Activated CD4-positive, alpha-beta T cell treated with anti-CD3 and anti-CD28 coated beads, Interleukin-2, Interleukin-4, amounts not matched to agents 100 ng/mL and 50 ng/mL, durations not matched to agents 16 hours and 8 hours (primary cell): ENCODE results near the gene RPS27.
"Not testable (repeated sequence)": the region's sequence is repeated elsewhere in the genome, so short reads cannot be mapped to it uniquely, and the experiment has no call there.

ENCODE experiments used
- DNase-seq: peaks from one replicate; pipeline ENCODE4 v3.0.0-alpha.2; 2020; ENCODE audit warnings: low spot score

The RPS27 gene

GRCh38 chr1:153985941-153986761 lies 4.4 kb upstream of the RPS27 start, which contains the start of gene RAB13:
RAB13 (minus strand) TSS chr1:153986339; CDS start chr1:153986236, 103 bp downstream.
- DNase-seq = no peak

- DNase-seq = no peak
These were observed 2.9 kb upstream of the RPS27 start for GRCh38 chr1:153987621-153988020.

- DNase-seq = no peak
These were observed 629 bp downstream of the RPS27 start for GRCh38 chr1:153991151-153991630.

- DNase-seq = no peak
These were observed 1.2 kb downstream of the RPS27 start for GRCh38 chr1:153991806-153992205.

GRCh38 chr1:153995202-153995601 lies 4.6 kb downstream of the RPS27 start:
- DNase-seq = no peak

GRCh38 chr1:153995640-153996039 lies 5.1 kb downstream of the RPS27 start:
- no peak for DNase-seq

GRCh38 chr1:153996882-153997281 lies 6.3 kb downstream of the RPS27 start:
- not testable (repeated sequence) for DNase-seq

- DNase-seq = no peak
These were observed 9.9 kb downstream of the RPS27 start for GRCh38 chr1:154000420-154000819.

- DNase-seq = no peak
These were observed 15.6 kb downstream of the RPS27 start for GRCh38 chr1:154006136-154006535.

- DNase-seq = no peak
These were observed 21.6 kb downstream of the RPS27 start for GRCh38 chr1:154012129-154012528.

- not testable (repeated sequence) for DNase-seq
These were observed 22.0 kb downstream of the RPS27 start for GRCh38 chr1:154012543-154012942.

GRCh38 chr1:154014154-154014907 lies 23.8 kb downstream of the RPS27 start:
- DNase-seq = no peak

GRCh38 chr1:154019269-154019668 lies 28.7 kb downstream of the RPS27 start:
- no peak for DNase-seq

GRCh38 chr1:154019940-154020339 lies 29.4 kb downstream of the RPS27 start:
- no peak for DNase-seq

GRCh38 chr1:154033697-154034096 lies 43.1 kb downstream of the RPS27 start:
- DNase-seq = not testable (repeated sequence)
